ENCODE measurements around the gene LEKR1. TPM values are rescaled to one million over a fixed set of nuclear protein-coding genes. Genes with fewer than 3 reads are reported as not detected.
A peak's percentile ranks its signal among the peaks of the same experiment; 100 is the strongest.

Gene LEKR1
- polyA plus RNA-seq, 1 donor from 2014 or later: 2.7 TPM

DNA sequence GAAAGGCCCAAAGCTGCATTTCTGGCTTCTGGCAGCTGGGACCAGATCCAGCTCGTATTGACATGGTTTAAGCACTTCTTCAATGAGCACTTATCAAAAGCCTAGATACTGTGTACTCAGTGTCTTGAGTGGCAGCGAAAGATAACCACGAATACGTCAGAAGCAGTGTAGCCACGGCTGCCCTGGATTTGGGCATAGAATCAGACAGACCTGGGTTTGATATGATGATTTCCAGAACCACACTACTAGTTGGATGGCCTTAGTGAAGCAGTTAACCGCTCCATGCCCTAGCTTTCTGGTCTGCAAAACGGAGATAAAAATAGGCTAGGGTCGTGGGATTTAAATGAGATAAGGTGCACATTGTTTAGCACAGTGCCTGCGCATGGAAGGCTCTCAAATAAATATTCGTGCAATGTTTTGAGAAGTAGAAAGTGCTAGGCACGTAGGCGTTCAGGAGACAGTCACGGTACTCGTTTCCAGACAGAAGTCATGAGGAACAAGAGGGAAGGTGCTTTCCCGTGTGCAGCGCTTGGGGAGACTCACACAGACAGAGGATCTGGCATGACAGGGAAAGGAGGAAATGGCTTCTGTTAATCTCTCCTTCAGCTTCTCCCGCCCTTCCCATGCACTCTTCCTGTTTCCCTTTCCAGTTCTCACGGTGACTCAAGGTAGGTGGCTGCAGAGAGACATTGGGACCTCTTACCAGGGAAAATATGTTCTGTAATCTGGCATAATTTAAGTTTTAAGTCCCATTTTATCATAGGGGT is 263.5 kb downstream of the LEKR1 start:
- Histone ChIP-seq H3K9ac (ENCODE audit: low read length) (peak overlapping the region; percentile 95), H2AFZ (ENCODE audit: low read depth, low read length) (peak overlapping the region; percentile 82), H3K4me3 (ENCODE audit: low read length) (peak overlapping the region; percentile 81)

DNA sequence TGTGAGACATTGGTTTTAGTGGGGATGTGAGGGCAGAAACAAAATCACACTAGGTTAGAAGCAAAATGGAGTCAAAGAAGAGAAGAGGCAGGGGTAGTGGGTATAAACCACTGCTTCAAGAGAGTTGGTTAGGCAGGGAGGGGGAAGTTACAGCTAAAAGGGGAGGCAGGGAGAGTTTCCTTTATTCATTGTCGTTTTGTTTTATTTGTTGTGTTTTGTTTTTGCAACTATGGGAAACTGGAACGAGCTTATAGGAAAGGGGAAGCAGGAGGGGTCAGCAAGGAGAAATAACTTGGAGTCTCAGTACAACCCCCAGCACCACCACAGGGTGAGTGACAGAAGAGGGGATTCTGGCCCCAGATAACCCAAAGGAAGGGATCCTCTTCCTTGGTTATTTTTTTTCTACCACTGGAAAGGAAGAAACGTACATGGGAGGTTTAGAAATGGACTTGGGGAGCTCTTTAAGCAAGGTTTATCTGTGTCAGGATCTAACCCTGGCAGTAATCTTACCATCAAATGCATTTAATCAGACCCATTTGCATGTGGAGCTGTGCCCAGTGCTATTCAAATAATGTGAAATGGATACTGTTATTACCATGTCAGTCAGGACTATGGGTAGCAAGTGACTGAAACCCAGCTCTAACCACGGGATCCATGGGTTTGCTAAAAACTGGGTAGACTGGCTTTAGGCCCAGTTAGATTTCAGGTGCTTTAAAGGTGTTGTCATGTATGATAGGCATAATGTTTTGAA is 265.1 kb downstream of the LEKR1 start:
- Histone ChIP-seq H3K27me3 (ENCODE audit: insufficient read depth, low read depth, low read length) (no peaks in the 10 kb centered on the region), H3K9me2 (ENCODE audit: insufficient read depth, low read length) (no peaks in the 10 kb centered on the region), H3K4me3 (ENCODE audit: low read length) (no peak overlapping the region), H3K36me3 (ENCODE audit: insufficient read depth, low read length) (no peaks in the 10 kb centered on the region), H4K20me1 (ENCODE audit: insufficient read depth) (no peaks in the 10 kb centered on the region), H3K9ac (ENCODE audit: low read length) (no peak overlapping the region), H3K27ac (ENCODE audit: low read length) (no peak overlapping the region), H3K9me3 (ENCODE audit: low read length) (no peaks in the 10 kb centered on the region), H2AFZ (ENCODE audit: low read depth, low read length) (no peak overlapping the region), H3K4me2 (ENCODE audit: low read length) (no peak overlapping the region), H3F3A (ENCODE audit: insufficient read depth, low read length, poor library complexity, severe bottlenecking) (peaks cover 3% of the 10 kb centered on the region), H3K79me2 (replicated peaks; ENCODE audit: insufficient read depth, low read length) (no peaks in the 10 kb centered on the region)
- TF ChIP-seq TAF1 (IDR thresholded peaks at IDR 0.05; ENCODE audit: low read depth): no peak
- TF ChIP-seq, protein P1, sequence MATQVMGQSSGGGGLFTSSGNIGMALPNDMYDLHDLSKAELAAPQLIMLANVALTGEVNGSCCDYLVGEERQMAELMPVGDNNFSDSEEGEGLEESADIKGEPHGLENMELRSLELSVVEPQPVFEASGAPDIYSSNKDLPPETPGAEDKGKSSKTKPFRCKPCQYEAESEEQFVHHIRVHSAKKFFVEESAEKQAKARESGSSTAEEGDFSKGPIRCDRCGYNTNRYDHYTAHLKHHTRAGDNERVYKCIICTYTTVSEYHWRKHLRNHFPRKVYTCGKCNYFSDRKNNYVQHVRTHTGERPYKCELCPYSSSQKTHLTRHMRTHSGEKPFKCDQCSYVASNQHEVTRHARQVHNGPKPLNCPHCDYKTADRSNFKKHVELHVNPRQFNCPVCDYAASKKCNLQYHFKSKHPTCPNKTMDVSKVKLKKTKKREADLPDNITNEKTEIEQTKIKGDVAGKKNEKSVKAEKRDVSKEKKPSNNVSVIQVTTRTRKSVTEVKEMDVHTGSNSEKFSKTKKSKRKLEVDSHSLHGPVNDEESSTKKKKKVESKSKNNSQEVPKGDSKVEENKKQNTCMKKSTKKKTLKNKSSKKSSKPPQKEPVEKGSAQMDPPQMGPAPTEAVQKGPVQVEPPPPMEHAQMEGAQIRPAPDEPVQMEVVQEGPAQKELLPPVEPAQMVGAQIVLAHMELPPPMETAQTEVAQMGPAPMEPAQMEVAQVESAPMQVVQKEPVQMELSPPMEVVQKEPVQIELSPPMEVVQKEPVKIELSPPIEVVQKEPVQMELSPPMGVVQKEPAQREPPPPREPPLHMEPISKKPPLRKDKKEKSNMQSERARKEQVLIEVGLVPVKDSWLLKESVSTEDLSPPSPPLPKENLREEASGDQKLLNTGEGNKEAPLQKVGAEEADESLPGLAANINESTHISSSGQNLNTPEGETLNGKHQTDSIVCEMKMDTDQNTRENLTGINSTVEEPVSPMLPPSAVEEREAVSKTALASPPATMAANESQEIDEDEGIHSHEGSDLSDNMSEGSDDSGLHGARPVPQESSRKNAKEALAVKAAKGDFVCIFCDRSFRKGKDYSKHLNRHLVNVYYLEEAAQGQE (IDR thresholded peaks at IDR 0.05; ENCODE audit: borderline replicate concordance): no peak
- TF ChIP-seq POLR2AphosphoS5 (IDR thresholded peaks at IDR 0.05): no peak
- TF ChIP-seq EP300 (conservative IDR thresholded peaks at IDR 0.05; ENCODE audit: poor library complexity, severe bottlenecking): no peak
- TF ChIP-seq, protein P2, sequence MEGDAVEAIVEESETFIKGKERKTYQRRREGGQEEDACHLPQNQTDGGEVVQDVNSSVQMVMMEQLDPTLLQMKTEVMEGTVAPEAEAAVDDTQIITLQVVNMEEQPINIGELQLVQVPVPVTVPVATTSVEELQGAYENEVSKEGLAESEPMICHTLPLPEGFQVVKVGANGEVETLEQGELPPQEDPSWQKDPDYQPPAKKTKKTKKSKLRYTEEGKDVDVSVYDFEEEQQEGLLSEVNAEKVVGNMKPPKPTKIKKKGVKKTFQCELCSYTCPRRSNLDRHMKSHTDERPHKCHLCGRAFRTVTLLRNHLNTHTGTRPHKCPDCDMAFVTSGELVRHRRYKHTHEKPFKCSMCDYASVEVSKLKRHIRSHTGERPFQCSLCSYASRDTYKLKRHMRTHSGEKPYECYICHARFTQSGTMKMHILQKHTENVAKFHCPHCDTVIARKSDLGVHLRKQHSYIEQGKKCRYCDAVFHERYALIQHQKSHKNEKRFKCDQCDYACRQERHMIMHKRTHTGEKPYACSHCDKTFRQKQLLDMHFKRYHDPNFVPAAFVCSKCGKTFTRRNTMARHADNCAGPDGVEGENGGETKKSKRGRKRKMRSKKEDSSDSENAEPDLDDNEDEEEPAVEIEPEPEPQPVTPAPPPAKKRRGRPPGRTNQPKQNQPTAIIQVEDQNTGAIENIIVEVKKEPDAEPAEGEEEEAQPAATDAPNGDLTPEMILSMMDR (IDR thresholded peaks at IDR 0.05; ENCODE audit: poor library complexity, severe bottlenecking): no peak
- no peak for TF ChIP-seq MXI1 (conservative IDR thresholded peaks at IDR 0.05; ENCODE audit: poor library complexity, severe bottlenecking)
- no peak for TF ChIP-seq RAD21 (conservative IDR thresholded peaks at IDR 0.05)
- TF ChIP-seq EZH2 (IDR thresholded peaks at IDR 0.05; ENCODE audit: borderline replicate concordance, insufficient read depth, low read length, poor library complexity, severe bottlenecking): no peak
- TF ChIP-seq SMC3 (conservative IDR thresholded peaks at IDR 0.05; ENCODE audit: poor library complexity): no peak

More for the DNA sequence above, 263.5 kb downstream of the LEKR1 start:
- Histone ChIP-seq H3K9me3 (ENCODE audit: low read length) (no peaks in the 10 kb centered on the region), H4K20me1 (ENCODE audit: insufficient read depth) (no peaks in the 10 kb centered on the region), H3F3A (ENCODE audit: insufficient read depth, low read length, poor library complexity, severe bottlenecking) (peaks cover 3% of the 10 kb centered on the region), H3K79me2 (replicated peaks; ENCODE audit: insufficient read depth, low read length) (no peaks in the 10 kb centered on the region), H3K9me2 (ENCODE audit: insufficient read depth, low read length) (no peaks in the 10 kb centered on the region), H3K27me3 (ENCODE audit: insufficient read depth, low read depth, low read length) (no peaks in the 10 kb centered on the region), H3K36me3 (ENCODE audit: insufficient read depth, low read length) (no peaks in the 10 kb centered on the region), H3K27ac (ENCODE audit: low read length) (peak overlapping the region; percentile 94), H3K4me2 (ENCODE audit: low read length) (no peak overlapping the region)
- TF ChIP-seq EZH2 (IDR thresholded peaks at IDR 0.05; ENCODE audit: borderline replicate concordance, insufficient read depth, low read length, poor library complexity, severe bottlenecking) (no peak), SMC3 (conservative IDR thresholded peaks at IDR 0.05; ENCODE audit: poor library complexity) (no peak)
- TF ChIP-seq, protein P2 (IDR thresholded peaks at IDR 0.05; ENCODE audit: poor library complexity, severe bottlenecking): no peak

Measured in neural cell (in vitro differentiated cells).